IPS-18a (cell line): ENCODE data around the gene PC.

Experiments used
- H3K27ac ChIP-seq: one replicate; pipeline ENCODE4 v1.5.1; 2013; ENCODE audit warnings: low read length
- H3K27me3 ChIP-seq: one replicate; pipeline ENCODE4 v1.6.1; 2013; ENCODE audit warnings: mild to moderate bottlenecking, low read length; ENCODE audit not compliant: control insufficient read depth, insufficient read depth
- H3K36me3 ChIP-seq: one replicate; pipeline ENCODE4 v1.6.1; 2013; ENCODE audit warnings: low read depth, low read length; ENCODE audit not compliant: control insufficient read depth
- H3K4me1 ChIP-seq: one replicate; pipeline ENCODE4 v1.6.1; 2013; ENCODE audit warnings: low read depth, low read length; ENCODE audit not compliant: control insufficient read depth
- H3K4me3 ChIP-seq: one replicate; pipeline ENCODE4 v1.5.1; 2013; ENCODE audit warnings: low read length
- H3K9ac ChIP-seq: one replicate; pipeline ENCODE4 v1.6.1; 2013; ENCODE audit warnings: mild to moderate bottlenecking, low read length, moderate library complexity
- H3K9me3 ChIP-seq: one replicate; pipeline ENCODE4 v1.6.1; 2013; ENCODE audit warnings: low read depth, low read length; ENCODE audit not compliant: control insufficient read depth

PC gene

DNA sequence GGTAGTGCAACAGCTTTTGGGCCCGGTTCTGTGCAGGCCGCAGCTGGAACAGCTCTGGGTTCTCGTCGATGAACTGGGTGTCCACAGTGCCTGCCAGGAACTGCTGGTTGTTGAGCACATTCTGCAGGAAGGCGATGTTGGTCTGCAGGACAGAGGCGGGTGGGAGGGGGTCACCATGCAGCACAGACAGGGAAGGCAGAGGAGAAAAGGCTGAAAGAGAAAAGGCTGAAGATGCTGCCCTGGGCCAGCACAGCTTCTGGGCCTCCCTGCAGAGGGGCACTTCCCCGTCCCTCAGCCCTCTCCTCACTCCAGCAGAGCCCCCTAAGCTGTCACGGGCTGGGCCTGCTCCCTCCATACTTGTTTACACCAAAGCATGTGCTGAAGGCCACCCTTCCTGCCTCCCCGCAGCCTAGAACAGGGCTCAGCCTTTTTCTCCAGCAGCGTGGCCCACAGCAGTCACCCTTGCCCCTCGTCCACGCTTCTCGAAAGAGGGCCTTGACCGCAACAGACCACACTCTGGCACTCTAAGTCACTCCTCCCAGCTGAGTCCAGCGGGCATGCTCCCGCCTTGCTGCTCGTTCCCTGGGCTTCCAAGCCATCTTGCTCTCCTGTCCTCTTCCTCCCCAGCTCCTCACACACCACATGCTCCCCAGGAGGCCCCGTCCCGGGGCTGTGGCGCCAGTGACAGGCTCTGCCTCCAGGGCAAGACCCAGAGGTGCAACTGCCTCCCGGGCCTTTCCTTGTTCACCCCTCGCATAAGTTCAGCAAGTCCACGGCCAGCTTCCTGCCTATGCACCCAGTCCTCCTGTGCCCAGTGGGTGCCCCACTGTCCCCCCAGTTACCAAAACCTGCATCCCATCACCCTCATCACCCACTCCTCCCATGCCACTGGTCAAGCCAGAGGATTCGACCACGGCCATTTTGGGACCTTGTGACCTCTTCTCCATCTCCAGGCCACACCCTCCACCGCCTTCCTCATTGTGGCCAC, 104.6 kb downstream of the PC start:
- no peak overlapping the region for H3K27ac ChIP-seq

DNA sequence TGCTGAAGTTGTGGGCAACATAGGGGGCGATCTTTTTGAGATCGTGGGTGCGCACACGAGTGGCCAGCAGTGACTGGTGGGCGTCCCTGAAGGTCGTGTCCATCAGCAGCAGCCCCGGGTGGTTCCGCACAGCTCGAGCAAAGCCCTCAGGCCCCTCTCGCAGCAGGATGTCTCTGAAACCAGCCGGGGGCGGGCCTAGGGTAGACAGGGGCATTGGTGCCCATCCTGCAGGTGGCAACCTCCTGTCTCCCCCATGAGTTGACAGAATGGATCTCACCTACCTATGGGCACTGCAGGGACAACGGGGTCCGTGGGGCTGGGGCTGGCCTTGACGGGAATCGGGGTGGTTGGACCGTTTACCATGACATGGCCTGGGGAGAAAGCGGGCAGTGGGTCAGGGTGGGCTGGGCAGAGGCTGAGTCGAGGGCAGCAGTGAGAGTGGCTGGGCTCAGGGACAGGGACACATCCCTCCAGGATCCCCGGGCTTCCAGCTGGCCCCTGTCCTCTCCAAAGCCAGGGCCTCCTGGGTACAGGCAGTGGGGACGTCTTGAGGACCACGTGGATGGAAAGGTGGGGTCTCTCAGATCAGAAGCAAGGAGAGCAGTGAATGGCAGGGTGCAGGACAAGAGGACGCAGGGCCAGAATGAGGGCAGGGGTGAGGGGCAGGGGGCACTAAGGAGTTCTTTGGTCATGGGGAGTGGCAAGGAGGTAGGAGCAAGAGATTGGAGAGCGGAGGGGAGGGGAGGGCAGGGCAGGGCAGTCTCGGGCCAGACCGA, 105.5 kb downstream of the PC start:
- Histone ChIP-seq H3K4me1 (peaks cover 5% of the 10 kb centered on the region), H3K9me3 (no peaks in the 10 kb centered on the region)

More for the DNA sequence above, 104.6 kb downstream of the PC start:
- no peaks in the 10 kb centered on the region for H3K36me3 ChIP-seq
- H3K4me3 ChIP-seq = no peak overlapping the region
- H3K9me3 ChIP-seq = no peaks in the 10 kb centered on the region
- H3K4me1 ChIP-seq = peaks cover 5% of the 10 kb centered on the region
- H3K27me3 ChIP-seq = no peaks in the 10 kb centered on the region
- no peak overlapping the region for H3K9ac ChIP-seq

DNA sequence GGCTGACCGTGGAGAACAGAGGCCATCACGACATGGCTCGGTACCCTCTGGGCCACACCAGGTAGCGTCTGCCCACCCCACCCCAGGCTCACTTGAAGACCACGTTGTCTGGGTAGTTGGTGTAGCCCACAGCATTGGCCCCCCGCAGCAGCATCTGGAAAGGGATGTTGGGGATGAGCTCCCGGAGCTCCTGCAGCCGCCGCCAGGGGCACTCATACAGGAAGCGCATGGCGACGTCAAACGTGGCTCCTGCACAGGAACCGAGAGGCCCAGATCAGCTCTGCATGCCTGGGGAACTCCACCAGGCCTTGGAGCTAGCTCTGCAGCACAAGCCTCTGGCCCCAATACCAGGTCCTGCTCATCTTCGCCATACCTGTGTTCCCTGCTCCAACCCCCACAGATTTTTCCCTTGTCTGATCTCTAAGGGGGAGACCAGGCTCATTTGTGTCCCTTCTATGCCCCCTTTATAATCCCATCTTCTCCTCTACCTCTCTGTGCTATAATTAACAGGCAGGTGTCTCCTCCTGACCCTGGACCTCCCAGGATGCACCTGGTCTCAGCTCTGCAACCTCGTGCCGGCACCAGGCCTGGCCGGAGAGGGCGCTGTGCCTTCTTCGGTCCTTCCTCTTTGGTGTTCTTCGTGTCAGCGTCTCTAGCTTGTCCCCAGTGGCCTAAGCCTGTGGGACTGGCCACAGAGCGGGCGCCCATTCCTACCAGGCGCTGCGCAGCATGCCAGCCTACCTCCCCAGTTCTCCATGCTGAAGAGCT, 106.3 kb downstream of the PC start:
- H3K4me1 ChIP-seq = peaks cover 5% of the 10 kb centered on the region
- H3K9ac ChIP-seq = no peak overlapping the region
- no peak overlapping the region for H3K27ac ChIP-seq
- no peaks in the 10 kb centered on the region for H3K9me3 ChIP-seq
- H3K4me3 ChIP-seq = no peak overlapping the region
- H3K36me3 ChIP-seq = peaks cover 12% of the 10 kb centered on the region
- H3K27me3 ChIP-seq = no peaks in the 10 kb centered on the region

More for the DNA sequence above, 105.5 kb downstream of the PC start:
- Histone ChIP-seq H3K4me3 (no peak overlapping the region), H3K27me3 (no peaks in the 10 kb centered on the region), H3K27ac (no peak overlapping the region), H3K9ac (no peak overlapping the region), H3K36me3 (peaks cover 6% of the 10 kb centered on the region)

DNA sequence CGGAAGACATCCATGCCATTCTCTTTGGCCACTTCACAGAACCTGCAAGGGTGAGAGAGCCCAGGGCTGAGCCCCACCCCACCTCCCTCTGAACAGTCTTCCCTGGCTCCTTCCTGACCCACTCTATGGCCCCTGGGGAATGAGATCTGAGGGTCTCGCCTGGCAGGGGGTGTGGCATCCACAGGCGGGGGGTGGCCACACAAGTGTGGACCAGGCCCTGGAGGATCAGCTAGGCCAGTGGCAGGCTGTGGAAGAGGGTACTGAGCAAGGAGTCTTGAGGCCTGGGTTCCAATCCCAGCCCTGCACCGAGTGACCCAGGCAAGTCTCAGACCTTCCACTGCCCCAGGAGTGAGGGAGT, 107.0 kb downstream of the PC start:
- H3K27ac ChIP-seq = no peak overlapping the region
- no peak overlapping the region for H3K9ac ChIP-seq
- no peak overlapping the region for H3K4me3 ChIP-seq
- H3K36me3 ChIP-seq = peaks cover 19% of the 10 kb centered on the region
- H3K9me3 ChIP-seq = no peaks in the 10 kb centered on the region
- H3K4me1 ChIP-seq = peaks cover 5% of the 10 kb centered on the region
- H3K27me3 ChIP-seq = no peaks in the 10 kb centered on the region

DNA sequence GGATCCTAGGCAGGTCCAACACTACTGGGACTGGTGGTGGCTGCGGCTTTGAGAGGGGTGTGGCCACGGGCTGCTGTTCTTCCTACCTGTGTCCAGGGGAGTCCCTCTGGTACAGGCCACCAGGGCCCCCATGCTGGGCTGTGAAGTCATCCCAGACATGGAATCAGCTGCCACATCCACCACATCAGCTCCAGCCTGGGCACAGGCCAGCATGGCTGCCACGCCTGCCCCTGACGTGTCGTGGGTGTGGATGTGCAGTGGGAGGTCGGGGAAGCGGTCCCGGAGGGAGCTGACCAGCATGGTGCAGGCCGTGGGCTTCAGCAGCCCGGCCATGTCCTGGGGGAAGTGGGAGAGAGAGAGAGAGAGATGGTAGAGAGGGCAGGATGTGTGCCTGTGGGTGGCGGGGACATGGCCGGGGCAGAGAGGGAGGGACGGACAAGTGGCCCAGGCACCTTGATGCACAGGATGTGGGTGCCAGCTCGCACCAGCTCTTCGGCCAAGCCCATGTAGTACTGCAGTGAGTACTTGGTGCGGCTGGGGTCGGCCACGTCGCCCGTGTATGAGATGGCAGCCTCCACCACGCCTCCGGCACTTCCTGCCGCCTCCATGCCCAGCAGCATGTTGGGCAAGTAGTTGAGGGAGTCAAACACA, 107.5 kb downstream of the PC start:
- no peaks in the 10 kb centered on the region for H3K9me3 ChIP-seq
- H3K4me3 ChIP-seq = no peak overlapping the region
- peaks cover 4% of the 10 kb centered on the region for H3K4me1 ChIP-seq
- H3K27me3 ChIP-seq = no peaks in the 10 kb centered on the region
- no peak overlapping the region for H3K9ac ChIP-seq
- H3K36me3 ChIP-seq = peaks cover 23% of the 10 kb centered on the region
- no peak overlapping the region for H3K27ac ChIP-seq

DNA sequence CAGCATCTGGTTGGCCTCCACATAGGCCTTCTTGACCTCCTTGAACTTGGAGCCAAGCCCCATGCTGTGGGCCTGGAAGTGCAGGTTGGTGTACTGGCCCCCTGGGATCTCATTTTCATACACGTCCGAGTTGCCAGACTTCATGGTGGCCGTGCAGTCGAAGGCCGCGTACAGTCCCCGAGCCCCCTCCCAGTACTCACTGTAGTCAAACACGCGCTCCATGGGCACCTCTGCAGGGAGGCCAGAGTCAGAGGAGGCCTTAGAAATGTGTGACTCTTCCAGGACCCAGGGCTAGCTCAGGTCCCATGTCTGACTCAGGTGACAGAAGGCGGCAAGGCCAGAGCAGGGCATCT, 108.0 kb downstream of the PC start:
- Histone ChIP-seq H3K9ac (no peak overlapping the region), H3K27ac (no peak overlapping the region), H3K9me3 (no peaks in the 10 kb centered on the region), H3K4me1 (no peaks in the 10 kb centered on the region), H3K4me3 (no peak overlapping the region), H3K36me3 (peaks cover 28% of the 10 kb centered on the region), H3K27me3 (no peaks in the 10 kb centered on the region)

DNA sequence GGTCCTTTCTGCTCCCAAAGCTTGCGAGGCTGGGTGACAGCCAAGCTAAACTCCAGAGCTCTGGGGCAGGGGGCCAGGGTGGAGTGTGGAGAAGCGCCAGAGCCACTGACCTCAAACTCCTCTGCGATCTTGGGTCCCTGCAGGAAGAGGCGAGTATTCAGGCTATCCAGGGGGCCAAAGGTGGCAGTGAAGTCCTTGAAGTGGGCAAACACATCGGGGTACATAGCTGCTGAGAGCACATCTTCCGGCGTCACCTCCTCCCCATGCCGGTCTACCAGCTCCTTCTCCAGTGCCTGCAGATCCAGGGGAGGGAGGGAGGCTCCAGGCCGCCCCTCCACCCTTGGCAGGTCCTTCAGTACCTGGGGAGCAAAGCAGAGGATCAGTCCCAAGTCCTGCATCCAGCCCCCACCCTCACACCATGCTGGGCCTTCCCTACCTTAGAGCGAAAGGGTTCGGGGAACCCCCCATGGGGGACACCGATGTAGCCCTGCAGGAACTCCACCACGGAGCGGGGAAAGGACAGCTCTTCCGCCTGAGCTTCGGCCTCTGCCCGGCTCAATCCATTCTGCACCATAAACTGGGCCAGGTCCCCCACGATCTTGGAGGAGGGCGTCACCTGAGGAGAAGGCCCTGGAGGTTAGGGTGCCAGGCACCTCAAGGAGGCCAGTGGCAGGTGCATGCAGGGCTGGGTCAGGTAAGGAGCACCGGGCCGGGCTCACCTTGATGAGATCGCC, 108.5 kb downstream of the PC start:
- Histone ChIP-seq H3K36me3 (peaks cover 31% of the 10 kb centered on the region), H3K9me3 (no peaks in the 10 kb centered on the region), H3K4me3 (no peak overlapping the region), H3K27ac (no peak overlapping the region), H3K27me3 (no peaks in the 10 kb centered on the region), H3K9ac (no peak overlapping the region), H3K4me1 (no peaks in the 10 kb centered on the region)

DNA sequence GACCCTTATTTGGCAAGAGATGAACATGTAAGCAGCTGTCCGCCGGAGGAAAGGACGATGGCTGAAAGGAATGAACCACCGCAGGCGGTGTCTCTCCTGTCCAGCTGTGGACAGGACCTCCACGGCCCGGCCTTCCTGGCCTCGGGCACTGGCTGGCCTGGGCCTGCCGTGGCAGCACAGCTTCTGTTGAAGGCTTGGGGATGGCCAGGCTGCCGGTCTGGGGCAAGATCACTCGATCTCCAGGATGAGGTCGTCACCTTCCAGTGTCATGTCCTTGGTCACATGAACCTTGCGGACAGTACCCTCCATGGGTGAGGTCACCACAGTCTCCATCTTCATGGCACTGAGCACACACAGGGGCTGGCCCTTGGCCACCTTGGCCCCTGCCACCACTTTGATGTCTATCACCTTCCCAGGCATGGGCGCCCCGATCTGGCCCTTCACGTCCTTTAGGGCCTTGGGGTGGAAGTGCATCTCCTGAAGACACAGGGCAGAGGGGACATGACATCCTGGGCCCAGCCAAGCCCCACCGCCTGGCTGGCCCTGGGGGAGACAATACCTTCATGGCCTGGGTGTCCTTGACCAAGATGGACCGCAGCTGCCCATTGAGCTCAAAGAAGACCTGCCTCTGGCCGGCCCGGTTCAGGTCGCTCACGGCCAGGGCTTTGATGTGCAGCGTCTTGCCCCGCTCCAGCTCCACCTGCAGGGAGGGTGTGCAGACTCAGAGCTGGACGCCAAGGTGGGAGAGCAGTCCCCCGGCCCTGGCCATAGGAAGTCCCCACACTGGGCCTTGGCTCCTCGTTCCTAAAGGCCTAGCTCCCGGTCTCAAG, 109.3 kb downstream of the PC start:
- Histone ChIP-seq H3K9ac (no peak overlapping the region), H3K36me3 (peaks cover 31% of the 10 kb centered on the region), H3K4me3 (no peak overlapping the region), H3K27ac (no peak overlapping the region), H3K4me1 (peaks cover 4% of the 10 kb centered on the region), H3K9me3 (no peaks in the 10 kb centered on the region), H3K27me3 (no peaks in the 10 kb centered on the region)

DNA sequence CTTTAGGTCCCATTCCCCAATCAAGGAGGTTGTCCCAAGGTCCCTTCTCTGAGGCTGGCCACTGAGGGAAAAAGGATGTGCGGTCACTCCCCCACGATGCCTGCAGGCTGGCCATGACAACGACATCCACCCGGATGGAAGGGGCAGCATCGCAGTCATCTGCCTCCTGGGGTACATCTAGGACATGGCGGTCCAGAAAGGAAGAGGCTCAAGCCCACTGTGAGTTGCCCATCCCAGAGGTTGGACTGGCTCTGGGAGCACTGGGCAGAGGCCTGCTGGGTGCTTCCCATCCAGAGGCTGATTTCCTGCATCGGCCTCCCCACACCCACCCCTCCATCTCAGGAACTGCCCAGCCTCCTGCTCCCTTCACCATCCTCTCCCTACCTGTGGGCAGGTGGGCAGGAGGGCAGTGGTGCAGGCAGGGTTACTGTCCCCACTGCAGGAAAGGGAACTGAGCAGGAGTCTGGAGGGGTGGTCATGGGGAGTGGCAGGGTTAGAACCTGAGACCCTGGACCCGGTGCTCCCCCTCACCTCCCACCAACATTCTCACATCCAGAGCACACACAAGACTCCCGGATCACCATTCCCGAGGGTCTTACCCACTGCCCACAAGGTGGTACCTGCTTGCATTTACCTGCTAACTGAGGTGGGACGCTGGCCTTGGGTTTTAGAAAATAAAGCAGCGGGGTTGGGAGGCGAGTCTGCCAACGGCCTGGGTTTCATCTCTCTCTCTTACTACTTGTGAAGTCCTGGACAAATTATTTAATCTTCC, 110.5 kb downstream of the PC start:
- H3K9me3 ChIP-seq = no peaks in the 10 kb centered on the region
- H3K27ac ChIP-seq = no peak overlapping the region
- no peaks in the 10 kb centered on the region for H3K27me3 ChIP-seq
- H3K36me3 ChIP-seq = peaks cover 31% of the 10 kb centered on the region
- peaks cover 4% of the 10 kb centered on the region for H3K4me1 ChIP-seq
- no peak overlapping the region for H3K9ac ChIP-seq
- no peak overlapping the region for H3K4me3 ChIP-seq
